HG03442 (cell line): Measurements from ENCODE around the gene ADCY2.

ENCODE experiments used
- ATAC-seq: cut with Tn5 transposase; IDR thresholded peaks from one replicate; pipeline ENCODE4 v1.9.1; 2021; ENCODE audit warnings: mild to moderate bottlenecking, moderate library complexity; ENCODE audit not compliant: unreplicated experiment

The ADCY2 gene

DNA sequence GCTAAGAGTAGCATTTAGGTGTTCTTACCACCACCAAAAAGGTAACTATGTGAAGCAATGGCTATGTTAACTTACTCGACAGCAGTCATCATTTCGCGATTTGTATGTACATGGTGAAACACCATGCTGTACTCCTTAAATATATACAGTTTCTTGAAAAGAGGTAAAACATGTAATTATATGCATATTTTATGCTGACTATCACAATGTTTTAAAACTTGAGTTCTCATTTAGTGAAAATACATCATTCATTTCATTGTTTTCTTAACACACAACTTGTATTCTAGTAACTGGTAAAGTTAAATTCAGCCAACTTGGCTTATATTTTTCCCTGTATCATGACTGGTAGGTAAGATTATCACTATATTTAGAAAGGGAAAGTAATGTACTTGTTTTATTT lies 189.9 kb downstream of the ADCY2 start:
- no peak for ATAC-seq

DNA sequence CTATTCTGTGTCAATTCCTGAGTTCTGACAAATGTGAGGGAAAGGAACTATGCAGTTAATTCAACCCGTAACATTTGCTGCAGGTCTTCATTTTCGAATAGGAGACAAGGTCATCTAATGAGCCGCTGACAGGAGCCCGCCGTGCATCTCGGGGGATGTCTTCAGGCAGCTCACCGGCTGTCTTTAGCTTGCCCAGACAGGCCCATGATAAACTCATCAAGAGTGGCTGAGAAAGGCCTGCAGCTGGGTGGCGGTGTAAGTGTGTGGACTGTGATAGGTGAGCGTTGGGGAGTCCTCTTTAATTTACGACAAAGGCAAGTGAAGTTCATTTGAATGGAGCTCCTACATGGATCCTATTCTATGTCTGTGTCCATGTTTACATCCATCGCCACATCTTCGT lies 190.5 kb downstream of the ADCY2 start:
- no peak for ATAC-seq

DNA sequence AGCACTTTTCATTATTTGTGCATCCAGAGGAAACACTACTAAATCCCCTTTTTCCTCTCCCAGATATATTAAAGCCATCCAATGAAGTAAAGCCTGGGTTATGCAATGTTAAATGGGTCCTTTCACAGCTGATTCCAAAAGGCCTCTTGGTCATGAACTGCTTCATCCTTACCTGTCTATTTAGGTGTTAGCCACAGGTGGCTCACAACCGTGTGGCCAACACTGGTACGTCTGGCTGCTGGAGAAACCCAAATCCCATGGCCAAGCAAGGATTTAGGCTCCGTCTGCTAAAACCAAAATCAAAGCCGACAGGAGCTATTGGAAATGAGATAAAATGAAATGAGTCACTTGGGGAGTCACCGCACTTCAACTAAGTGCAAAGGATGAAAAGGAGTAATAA lies 193.9 kb downstream of the ADCY2 start:
- ATAC-seq = no peak

DNA sequence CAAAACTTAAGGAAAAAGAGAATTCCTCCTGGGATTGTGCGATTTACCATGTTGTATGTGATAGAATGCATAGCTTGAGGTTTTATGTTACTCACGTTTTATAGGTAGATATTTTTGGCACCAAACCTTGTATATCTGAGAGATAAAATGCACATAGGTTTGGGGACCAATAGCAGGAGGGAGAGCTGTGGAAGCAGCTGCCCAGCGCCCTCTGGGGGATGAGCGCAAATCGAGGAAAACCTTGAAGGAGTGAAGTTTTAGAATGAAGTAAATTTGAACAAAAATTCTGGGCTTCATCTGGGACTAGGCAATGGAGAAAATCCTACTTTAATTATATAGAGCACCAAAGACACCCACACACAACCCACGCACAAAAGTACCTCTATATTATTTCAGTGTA lies 197.0 kb downstream of the ADCY2 start:
- ATAC-seq = no peak

DNA sequence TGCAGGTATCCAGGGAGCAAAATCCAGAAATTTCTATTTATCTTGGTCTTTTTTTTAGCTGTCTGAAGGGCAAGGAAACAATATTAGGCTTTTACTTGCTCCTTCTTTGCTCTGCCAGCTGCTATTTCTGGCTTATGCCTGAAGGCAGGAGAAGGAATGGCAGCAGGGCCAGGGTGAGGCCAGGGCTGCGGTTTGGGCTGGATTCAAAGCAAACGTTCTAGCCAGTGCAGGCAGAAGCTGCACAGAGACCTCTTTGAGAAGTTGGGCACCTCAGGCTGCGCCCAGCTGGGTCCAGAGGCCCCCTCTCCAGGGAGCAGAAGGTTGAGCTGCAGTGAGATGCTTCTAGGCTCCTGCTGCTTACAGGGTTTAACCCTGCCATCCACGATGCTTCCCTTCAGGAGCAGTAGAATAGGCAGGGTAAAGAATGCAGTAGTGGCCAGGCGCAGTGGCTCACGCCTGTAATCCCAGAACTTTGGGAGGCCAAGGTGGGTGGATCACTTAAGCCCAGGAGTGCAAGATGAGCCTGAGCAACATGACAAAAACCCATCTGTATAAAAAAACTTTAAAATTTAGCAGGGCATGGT lies 201.2 kb downstream of the ADCY2 start:
- no peak for ATAC-seq

DNA sequence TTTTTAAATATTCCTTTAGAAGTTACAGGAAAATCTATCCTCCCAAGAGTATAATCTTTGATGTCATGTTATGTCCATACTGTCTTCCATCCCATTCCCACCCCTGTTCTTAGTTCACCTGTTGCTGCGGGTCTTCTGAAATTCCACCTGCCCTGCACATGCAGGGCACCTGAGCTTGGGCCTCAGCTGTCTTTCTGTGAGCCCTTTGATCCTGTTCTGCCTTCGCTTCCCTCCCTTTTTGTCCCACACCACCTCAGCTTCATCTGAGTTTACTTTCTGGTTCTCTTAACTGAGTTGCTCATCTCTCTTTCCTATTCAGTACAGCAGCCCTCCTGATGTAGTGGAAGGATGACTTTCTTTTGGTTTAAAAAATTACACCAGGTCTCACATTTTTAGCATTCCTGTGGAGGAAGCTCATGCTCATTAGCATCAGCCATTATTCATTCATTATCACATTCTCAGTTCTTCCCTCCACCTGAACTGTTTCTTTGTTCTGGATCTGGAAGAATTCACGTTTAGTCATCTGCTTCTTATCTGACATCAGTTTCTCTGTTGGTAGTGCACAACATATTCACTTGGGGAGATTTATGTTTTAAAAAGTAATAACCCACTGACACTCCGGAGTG lies 211.0 kb downstream of the ADCY2 start:
- ATAC-seq = no peak

DNA sequence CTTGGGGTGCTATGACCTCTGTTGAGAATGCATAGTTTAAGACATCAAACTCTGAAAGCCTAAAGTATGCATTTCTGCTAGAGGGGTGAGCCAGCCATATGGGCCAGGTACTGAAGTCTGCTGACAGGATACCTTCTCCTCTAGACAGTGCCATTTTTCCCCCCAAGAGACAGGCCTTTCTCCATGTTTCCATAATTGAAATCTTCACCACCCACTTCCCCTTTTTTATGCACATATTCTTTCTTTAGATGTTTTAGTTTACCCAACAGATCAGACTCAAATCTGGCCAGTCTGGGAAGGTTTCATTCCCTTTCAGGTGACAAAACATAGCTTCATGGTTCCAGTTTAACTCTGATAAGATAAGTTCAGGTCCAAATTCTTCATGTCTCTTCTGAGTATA lies 212.8 kb downstream of the ADCY2 start:
- ATAC-seq = no peak

DNA sequence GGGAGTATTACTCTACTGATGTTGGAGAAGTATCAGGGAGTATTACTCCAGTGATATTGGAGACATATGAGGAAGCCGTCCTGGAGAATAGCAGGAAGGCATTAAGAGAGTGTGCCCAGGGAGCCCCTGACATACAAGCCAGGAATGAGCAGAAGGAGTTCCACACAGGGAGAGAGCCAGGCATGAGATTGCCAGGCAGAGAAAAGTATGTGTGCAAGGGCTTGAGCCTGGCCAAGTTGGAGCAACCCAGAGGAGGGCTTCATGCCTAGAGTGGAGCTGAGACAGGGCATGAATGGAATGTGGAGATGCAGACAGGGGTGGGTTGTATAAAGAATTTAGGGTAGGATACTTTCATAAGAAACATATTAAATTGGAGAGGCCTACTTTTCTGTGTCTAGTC lies 213.8 kb downstream of the ADCY2 start:
- ATAC-seq = no peak

DNA sequence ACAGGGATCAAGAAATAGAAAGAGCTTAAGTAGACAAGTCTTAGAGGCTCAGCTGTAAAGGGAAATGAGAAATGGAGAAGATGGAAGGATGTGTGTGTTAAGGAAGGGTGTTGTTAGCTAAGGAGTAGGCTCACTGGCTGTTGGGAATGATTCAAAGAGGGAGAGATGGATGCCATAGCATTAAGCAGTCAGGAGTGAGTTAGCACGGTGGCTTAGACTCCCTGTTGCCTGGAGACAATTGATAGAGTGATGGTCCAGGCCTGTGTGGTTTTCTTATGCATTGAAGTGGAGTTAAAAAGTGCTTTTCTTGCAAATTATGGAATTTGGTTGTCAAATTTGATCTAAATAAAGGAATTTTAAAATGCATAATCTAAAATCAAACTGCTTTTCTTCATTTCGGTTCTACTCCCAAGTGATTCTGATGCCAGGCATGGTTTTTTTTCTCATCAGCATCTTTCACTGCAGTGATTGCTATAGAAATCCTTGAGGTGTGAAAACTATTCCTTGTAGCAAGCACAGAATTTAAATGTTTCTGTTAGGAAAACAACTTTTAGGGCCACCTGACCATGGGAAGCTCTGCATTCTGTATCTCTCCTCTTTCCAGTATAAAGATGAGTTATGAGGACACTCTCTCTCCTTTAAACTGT lies 214.7 kb downstream of the ADCY2 start:
- ATAC-seq = no peak

DNA sequence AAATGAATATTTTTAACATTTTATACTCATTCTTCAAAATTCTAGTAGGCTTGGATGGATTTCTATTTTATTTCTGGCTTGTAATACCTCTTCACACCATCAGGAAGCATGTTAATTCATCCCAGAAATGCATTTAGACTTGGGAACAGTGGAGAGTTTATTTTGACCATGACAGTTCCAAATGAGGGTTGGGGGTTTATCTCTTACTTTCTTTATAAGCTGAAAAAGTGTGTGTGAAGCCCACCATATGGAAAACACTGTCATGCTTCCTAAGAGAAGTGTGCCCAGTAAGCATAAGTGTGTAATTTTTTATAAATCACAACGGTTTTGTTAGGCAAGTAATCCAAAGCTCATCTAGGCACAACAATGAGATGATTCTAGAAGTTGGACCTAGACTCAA lies 215.6 kb downstream of the ADCY2 start:
- ATAC-seq = no peak

DNA sequence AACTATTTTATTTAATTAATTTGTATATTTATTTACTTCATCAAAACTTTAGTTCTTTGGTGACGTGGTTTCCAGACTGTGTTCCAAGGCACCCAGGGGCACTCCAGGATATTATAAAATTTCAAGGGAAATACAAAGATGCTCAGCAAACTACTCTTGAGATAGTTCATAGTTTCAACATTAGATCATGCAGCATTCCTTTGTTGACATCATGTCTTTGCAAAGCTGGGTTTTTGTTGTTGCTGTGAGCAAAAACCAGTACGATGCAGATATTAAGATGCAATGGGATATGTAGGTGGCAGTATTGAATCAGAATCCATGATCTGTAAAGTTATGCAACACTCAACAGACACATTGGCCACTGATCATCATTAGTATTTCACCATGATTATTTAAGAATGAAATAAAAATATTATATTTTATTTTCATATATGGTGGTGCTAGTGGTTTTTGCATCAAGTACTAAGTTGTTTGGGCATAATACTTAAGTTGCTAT lies 219.7 kb downstream of the ADCY2 start:
- ATAC-seq = no peak

DNA sequence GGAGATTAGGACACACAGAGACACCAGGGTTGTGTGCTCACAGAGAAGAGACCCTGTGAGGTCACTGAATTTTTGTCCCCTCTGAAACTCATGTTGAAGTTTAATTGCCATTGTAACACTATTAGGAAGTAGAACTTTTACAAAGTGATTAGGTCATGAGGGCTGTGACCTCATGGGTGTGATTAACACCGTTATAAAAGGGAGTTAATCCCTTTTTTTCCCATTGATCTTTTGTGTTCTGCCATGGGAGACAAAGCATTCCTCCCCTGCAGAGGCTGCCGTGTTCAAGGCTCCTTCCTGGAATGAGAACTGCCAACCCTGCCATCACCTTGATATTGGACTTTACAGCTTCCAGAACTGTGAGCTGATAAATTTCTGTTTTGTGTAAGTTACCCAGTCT lies 221.0 kb downstream of the ADCY2 start:
- no peak for ATAC-seq

DNA sequence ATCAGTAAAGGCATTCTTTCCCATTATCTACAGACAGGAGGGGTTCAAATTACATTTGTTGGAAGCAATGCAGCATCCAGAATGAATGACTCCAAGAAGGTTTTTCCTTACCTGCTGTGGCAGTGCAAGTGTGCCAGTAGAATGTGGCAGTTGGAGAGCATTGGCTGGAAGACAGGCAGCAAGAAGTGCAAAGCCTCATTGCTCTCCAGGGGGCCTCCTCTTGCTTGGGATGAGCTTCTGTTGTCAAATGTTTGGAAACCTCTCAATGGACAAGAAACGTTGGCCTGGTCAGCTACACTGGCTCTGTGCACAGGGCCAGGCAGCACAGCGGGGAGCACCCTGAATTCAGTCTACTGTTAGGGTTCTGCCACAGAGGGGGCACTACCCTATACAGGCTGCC lies 226.6 kb downstream of the ADCY2 start:
- ATAC-seq = no peak

DNA sequence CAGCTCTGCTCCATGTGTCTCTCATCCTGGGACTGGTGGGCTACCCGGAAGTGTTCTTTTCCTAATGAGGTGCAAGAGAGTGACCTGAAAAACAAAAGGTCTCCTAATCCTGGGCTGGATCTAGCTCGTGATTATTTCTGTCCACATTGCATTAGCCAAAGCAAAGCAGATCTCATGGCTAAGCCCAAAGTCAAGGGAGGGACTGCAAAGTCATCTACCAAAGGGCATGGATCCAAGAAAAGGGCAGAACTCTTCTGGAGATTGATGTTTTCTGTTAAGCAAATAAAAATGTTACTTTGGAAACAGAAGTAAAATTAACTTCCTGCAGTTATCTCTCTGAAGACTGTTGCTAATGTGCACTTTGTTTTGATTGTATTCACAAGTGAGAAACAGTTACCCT lies 229.8 kb downstream of the ADCY2 start:
- ATAC-seq = no peak

DNA sequence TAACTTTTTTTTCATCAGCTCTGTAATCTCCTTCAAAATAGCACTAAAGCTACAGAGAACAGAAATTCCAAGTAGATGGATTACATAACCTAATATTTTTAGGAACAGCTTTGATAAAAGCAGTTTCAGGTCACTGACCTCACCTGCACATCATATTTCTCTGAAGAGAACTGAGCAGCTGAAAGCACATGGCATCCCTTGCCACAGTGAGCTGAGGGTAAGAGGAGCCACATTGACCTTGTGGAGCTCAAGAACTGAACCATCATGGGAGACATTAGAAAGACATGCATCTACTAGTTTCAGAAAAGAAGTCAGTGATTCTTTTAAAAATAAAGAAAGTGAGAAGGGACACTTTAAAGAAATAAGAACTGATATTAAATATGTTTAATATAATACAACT lies 232.3 kb downstream of the ADCY2 start:
- no peak for ATAC-seq

DNA sequence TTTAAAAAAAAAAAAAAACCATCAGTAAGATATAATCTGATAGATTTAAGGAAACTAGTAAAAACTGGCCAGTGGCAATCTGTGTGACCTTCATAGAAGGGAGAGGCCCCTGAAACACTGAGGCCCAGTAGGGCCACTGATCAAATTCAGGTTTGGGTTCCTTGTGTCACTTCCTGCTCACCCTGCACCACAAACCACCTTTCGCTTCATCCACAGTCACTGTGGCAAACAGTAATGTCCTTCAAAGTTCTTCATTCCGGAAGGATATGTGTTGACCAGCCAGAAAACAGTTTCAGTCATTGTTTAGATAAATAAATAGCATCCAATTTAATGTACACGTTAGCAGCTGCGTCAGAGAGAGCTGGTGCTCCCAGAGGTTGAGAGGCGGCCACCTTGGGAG lies 232.9 kb downstream of the ADCY2 start:
- no peak for ATAC-seq

DNA sequence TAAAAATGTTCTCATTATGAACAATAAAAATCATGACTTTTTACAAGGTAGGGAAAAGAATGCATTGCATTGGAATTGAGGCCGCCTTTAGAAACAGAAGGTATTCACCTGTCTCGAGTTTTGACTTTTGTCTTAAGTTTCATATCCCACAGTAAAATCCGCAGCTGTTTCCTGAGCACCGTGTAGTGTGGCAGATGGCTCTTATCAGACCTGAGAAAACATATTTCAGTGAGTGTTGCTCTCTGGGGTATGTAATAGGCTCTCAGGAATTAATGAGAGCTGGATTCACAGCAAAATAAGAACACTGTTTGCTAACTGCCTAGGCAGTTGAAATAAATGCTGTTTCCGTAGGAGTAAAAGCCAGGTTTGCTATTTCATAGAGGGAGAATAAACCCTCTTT lies 233.6 kb downstream of the ADCY2 start:
- no peak for ATAC-seq

DNA sequence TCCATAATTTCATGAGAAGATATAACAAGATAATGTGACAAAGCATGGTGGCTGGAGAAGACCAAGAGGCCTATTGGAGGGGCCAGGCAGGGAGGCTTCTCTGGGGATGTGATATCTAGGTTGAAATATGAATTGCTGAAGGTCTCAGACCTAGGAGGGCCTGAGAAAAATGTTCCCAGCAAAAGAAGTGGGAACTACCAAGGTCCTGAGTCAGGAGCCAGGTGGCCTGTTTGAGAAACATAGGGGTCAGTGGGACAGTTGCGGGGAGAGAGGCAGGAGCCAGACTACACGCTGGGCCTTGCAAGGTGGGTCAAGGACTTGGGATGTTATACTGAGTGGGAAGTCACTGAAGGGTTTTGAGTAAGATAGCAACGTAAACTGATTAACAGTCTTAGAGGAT lies 238.9 kb downstream of the ADCY2 start:
- no peak for ATAC-seq

DNA sequence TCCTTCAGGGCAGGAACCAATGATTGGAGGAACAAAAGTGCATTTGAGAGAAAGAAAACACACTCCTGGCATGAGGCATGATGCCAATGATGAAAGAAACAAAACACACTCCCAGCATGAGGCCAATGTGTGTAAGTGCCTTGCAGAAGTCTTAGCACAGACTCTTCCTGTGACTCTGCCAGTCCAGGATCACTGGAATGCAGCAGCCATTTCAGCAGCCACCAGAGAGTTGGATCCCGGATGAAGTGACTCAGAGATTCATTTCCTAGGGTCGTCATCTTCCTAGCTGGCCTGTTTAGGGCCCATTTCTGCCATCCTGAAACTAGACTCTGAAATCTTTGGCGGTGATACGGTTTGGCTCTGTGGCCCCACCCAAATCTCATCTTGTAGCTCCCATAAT lies 242.5 kb downstream of the ADCY2 start:
- ATAC-seq = no peak

DNA sequence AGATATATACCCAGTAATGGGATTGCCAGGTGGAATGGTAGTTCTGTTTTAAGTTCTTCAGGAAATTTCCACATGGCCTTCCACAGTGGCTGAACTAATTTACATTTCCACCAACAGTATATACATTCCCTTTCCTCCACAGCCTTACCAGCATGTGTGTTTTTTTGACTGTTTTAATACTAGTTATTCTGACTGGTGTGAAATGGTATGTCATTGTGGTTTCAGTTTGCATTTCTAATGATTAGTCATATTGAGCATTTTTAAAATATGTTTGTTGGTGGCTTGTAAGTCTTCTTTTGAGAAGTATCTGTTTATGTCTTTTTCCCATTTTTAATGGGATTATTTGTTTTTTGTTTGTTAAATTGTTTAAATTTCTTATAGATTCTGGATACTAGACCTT lies 246.1 kb downstream of the ADCY2 start:
- peak; percentile 50 for ATAC-seq

DNA sequence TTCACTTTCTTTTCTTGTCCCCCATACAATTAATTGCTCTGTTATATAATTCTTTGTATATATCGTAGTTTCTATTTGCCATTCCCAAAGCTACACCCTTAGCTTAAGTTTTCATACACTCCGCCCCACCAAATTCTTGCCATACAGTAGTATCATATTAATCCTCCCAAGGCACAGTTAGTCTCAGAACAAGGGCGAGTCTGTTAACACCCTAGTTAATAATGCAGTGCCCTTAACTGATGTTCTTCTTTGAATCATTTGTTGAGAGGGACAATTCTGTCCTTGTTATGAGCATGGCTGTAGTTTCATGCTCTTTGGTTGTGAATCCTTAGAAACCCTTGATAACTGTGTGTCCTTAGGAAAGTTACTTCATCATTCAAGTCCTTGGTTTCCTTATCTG lies 248.8 kb downstream of the ADCY2 start:
- ATAC-seq = no peak

DNA sequence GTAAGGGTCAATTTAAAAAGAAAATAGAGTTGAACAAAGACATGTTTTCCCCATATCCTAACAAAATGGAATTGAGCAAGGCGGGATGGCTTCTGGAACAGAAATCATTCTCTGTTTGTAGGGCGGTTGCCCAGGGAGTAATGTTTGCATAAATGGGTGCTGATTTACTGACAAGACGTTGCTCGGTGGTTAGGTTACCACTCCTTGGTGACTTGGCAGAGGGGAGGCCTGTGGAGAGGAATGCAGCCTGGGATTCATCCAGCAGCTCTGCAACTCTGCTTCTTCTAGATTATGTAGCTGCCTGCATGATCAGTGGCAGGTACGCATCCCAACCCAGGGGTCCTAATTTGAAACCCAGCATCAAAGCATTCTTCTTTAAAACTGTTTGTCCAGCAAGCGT lies 254.8 kb downstream of the ADCY2 start:
- no peak for ATAC-seq

DNA sequence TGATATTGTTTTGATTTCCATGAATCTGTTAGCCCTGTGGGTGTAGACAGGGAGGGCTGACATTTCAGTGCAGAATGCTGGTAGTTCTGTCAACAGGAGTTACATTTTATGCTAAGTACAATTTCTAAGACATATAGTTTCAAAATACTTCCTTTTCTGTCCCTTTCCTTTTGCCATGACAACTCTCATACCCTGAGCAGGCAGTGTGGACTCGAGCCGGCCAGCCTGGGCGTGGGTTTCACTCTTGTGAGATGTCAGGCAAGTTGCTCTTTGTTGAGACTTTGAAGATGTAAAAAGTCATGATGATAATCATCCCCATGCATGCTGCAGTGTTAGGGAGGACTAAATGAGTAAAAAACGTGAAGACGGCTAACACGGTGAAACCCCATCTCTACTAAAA lies 257.1 kb downstream of the ADCY2 start:
- no peak for ATAC-seq
